Measurements from ENCODE around the gene WWOX. TPM values are rescaled to one million over a fixed set of nuclear protein-coding genes. Genes with fewer than 3 reads are reported as not detected.

Gene WWOX
- total and polyA plus RNA-seq, 2 of the 13 experiments (the other 11 are each of a cell fraction or from before 2014, with no cell fraction given) = 9.1 to 37.4 TPM

GRCh38 chr16:78829280-78829679, 729.8 kb downstream of the WWOX start (continued):
- TF ChIP-seq ZNF770 (CRISPR knock-in tag; IDR thresholded peaks at IDR 0.05) = no peak
- TF ChIP-seq ZNF709 (CRISPR knock-in tag; IDR thresholded peaks at IDR 0.05) = no peak

GRCh38 chr16:78830599-78830998, 731.1 kb downstream of the WWOX start:
- ChIA-PET CTCF (ENCODE audit: low intra/inter-chr PET ratio, low total read pairs) (no interaction called here), POLR2A (no interaction called here)
- no peak for DNase-seq (ENCODE audit: low spot score)
- no peak for TF ChIP-seq SNAPC4 (CRISPR knock-in tag; IDR thresholded peaks at IDR 0.05)
- TF ChIP-seq FOXA1 (IDR thresholded peaks at IDR 0.05) = no peak
- no peak for TF ChIP-seq FOXA1 (CRISPR knock-in tag; IDR thresholded peaks at IDR 0.05)
- TF ChIP-seq KDM2A (CRISPR knock-in tag; IDR thresholded peaks at IDR 0.05; ENCODE audit: borderline replicate concordance, low read depth) = no peak
- TF ChIP-seq ZNF432 (CRISPR knock-in tag; IDR thresholded peaks at IDR 0.05; ENCODE audit: borderline replicate concordance) = no peak
- TF ChIP-seq ZNF451 (CRISPR knock-in tag; IDR thresholded peaks at IDR 0.05) = no peak
- TF ChIP-seq GATAD1 (CRISPR knock-in tag; IDR thresholded peaks at IDR 0.05) = no peak
- TF ChIP-seq ETV6 (CRISPR knock-in tag; conservative IDR thresholded peaks at IDR 0.05) = no peak
- H3K4me2 ChIP-seq (ENCODE audit: low read depth, low read length) = no peak overlapping the region
- no peak overlapping the region for H2AFZ ChIP-seq (ENCODE audit: low read length)
- no peaks in the 10 kb centered on the region for H3K79me2 ChIP-seq (ENCODE audit: insufficient read depth, low read length)
- BruUV-seq (replicated peaks) = no TSS peak
- WGBS (ENCODE audit: low lambda C conversion rate) = 40% methylated on average over 9 of the region's 9 CpGs
- intact Hi-C loops (cut with micrococcal nuclease; ENCODE audit: unreplicated experiment) (no loop called here), in situ Hi-C loops (cut with HindIII; ENCODE audit: extremely low pct_ligation_motif_present, low pct_unique_long_range_greater_than_20kb) (no loop called here)
- no peaks in the 10 kb centered on the region for H3K27me3 ChIP-seq (ENCODE audit: control insufficient read depth in 1 of 2, insufficient read depth in 2 of 2, low read length in 2 of 2)
- no peak for FAIRE-seq
- no peaks in the 10 kb centered on the region for H4K20me1 ChIP-seq (ENCODE audit: insufficient read depth, low read length)
- no peak overlapping the region for H3K27ac ChIP-seq (ENCODE audit: extremely low read length, insufficient read depth, low read length)
- H3K36me3 ChIP-seq (replicated peaks in 1 of 2; ENCODE audit: control insufficient read depth in 1 of 2, insufficient read depth in 2 of 2, low read length in 2 of 2) = no peaks in the 10 kb centered on the region
- H3K9me3 ChIP-seq (ENCODE audit: low read length) = no peaks in the 10 kb centered on the region
- no peaks in the 10 kb centered on the region for H3K4me1 ChIP-seq (ENCODE audit: insufficient read depth, low read length)
- no peak overlapping the region for H3K4me3 ChIP-seq (replicated peaks in 1 of 3; ENCODE audit: insufficient read depth in 1 of 3, low read depth in 2 of 3, low read length in 3 of 3)
- ATAC-seq = no peak
- H3K9ac ChIP-seq (ENCODE audit: insufficient read depth, low read depth, low read length) = no peak overlapping the region
